Endothelial cell of umbilical vein (primary cell): ENCODE data around the gene CTU1.
A peak's percentile ranks its signal among the peaks of the same experiment; 100 is the strongest.

Experiments
- EZH2 ChIP-seq: IDR thresholded peaks from 2 replicates; pipeline ENCODE4 v1.6.1; 2012; ENCODE audit warnings: borderline replicate concordance, low read depth, mild to moderate bottlenecking, moderate library complexity, low read length, inconsistent platforms; ENCODE audit not compliant: severe bottlenecking
- FOS ChIP-seq: IDR thresholded peaks from 2 replicates; pipeline ENCODE4 v1.6.1; 2011; ENCODE audit warnings: mild to moderate bottlenecking, low read length, moderate library complexity, borderline replicate concordance; ENCODE audit not compliant: insufficient read depth
- JUN ChIP-seq: IDR thresholded peaks from 2 replicates; pipeline ENCODE4 v1.6.1; 2011; ENCODE audit warnings: borderline replicate concordance, low read depth; ENCODE audit not compliant: insufficient read length, insufficient read depth
- MYC ChIP-seq: IDR thresholded peaks from one replicate; pipeline ENCODE4 v1.6.1; 2011; ENCODE audit warnings: mild to moderate bottlenecking, low read depth, low read length
- POLR2A ChIP-seq: IDR thresholded peaks from 2 replicates; pipeline ENCODE4 v1.6.1; 2012; ENCODE audit warnings: low read depth, mild to moderate bottlenecking, control low read depth, low read length
- POLR2AphosphoS5 ChIP-seq: IDR thresholded peaks from 2 replicates; pipeline ENCODE4 v1.6.1; 2012; ENCODE audit warnings: low read depth, mild to moderate bottlenecking, control low read depth, low read length, moderate library complexity; ENCODE audit not compliant: insufficient read depth
- TF ChIP-seq, protein P1 (sequence below), 2 donors: IDR thresholded peaks; 1 replicate in 1 of 2; 2 replicates in 1 of 2; pipeline ENCODE4 v1.5.1; 2011; ENCODE audit warnings: low read length in 2 of 2, mild to moderate bottlenecking in 2 of 2, moderate library complexity in 2 of 2, control low read depth in 1 of 2, inconsistent platforms in 1 of 2, low read depth in 1 of 2; ENCODE audit not compliant: insufficient read depth in 1 of 2; ENCODE audit errors: extremely low read depth in 1 of 2
- TF ChIP-seq, protein P2 (sequence below): IDR thresholded peaks from 2 replicates; pipeline ENCODE4 v1.6.1; 2011; ENCODE audit not compliant: insufficient read depth, insufficient read length

DNA sequence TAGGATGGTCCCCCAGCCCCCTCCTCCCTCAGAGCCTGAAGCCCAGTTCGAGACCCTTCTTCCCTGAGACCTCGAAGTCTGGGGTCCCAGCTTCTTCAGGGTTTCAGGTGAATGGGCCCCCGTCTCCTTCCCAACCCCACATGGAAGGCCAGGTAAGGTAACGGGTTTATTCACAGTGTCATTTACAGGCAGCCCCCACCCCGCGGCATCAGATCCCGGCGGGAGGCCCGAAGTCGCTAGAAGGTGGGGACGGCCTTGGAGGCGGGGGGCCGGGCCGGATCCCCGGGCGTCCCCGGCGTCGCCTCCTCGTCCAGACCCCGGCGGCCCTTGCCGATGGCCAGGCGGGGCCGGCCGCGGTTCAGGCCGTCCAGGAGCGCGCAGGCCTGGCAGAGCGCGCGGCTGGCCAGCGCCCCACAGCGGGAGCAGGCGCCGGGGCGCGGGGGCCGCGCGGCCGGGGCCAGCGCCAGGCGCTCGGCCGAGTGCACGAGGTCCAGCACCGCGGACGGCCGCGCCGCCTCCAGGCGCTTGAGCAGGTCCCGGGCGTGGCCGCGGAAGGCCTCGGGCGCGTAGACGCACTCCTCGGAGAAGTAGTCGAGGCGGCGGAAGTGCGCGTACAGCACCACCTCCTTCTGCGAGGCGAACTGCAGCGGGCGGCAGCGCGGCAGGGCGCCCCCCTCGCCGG is 9.7 kb downstream of the CTU1 start:
- TF ChIP-seq MYC (no peak), POLR2AphosphoS5 (no peak), POLR2A (no peak), EZH2 (no peak), JUN (no peak), FOS (no peak)
- TF ChIP-seq, protein P1, sequence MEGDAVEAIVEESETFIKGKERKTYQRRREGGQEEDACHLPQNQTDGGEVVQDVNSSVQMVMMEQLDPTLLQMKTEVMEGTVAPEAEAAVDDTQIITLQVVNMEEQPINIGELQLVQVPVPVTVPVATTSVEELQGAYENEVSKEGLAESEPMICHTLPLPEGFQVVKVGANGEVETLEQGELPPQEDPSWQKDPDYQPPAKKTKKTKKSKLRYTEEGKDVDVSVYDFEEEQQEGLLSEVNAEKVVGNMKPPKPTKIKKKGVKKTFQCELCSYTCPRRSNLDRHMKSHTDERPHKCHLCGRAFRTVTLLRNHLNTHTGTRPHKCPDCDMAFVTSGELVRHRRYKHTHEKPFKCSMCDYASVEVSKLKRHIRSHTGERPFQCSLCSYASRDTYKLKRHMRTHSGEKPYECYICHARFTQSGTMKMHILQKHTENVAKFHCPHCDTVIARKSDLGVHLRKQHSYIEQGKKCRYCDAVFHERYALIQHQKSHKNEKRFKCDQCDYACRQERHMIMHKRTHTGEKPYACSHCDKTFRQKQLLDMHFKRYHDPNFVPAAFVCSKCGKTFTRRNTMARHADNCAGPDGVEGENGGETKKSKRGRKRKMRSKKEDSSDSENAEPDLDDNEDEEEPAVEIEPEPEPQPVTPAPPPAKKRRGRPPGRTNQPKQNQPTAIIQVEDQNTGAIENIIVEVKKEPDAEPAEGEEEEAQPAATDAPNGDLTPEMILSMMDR (IDR thresholded peaks at IDR 0.05; ENCODE audit: extremely low read depth in 1 of 2, insufficient read depth in 1 of 2, low read depth in 1 of 2, low read length in 2 of 2) = peak in 1 of 2 donors; percentile 20
- TF ChIP-seq, protein P2, sequence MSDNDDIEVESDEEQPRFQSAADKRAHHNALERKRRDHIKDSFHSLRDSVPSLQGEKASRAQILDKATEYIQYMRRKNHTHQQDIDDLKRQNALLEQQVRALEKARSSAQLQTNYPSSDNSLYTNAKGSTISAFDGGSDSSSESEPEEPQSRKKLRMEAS = no peak
